HG02885 (cell line): Measurements from ENCODE around the gene CDK14.
"Not testable (repeated sequence)": the region's sequence is repeated elsewhere in the genome, so short reads cannot be mapped to it uniquely, and the experiment has no call there.

Experiments used
- ATAC-seq: cut with Tn5 transposase; IDR thresholded peaks from one replicate; pipeline ENCODE4 v1.9.1; 2021; ENCODE audit warnings: mild to moderate bottlenecking; ENCODE audit not compliant: unreplicated experiment, poor library complexity

Gene CDK14

DNA sequence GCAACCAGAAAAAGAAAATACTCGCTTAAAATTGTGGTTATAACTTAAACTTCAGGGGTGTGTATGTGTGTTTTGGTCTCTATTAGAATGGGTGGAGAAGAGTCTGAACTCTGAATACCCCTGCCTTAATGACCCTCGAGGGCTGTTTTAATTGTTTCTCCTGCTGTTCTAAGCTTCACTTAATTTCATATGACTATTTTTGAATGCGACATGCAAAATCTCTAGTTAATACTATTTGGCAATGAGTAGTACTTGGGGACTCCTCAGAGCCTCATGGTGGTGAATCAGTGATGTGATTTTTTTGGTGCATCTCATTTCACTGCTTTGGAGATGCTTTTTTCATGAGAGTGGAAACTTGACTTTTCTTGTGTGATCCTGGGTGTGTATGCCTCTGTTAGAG is 178.6 kb downstream of the CDK14 start:
- ATAC-seq: no peak

DNA sequence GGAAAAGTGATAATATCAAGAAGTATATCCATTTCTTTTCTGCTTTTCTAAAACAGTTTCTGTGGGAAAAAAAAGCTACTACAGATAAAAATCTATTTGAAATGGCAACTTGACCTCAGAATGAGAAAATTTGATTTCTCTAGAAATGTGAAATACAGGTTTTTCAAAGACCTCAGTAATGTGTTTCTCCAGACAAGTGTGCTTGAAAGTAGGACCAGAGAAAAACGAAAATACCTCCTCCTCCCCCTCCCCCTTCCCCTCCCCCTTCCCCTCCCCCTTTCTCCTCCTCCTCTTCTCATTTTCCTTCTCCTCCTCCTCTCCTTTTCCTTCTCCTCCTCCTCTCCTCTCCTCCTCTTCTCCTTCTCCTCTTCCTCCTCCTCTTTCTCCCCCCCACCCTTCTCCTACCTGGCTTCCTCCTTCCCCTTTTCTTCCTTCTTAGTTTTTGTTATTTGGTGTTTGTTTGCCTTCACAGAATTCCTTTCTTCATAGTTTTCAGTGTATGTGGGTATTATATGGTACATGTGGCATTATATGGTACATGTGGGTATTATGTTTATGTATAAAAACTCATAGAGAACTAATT is 179.4 kb downstream of the CDK14 start:
- ATAC-seq: no peak

DNA sequence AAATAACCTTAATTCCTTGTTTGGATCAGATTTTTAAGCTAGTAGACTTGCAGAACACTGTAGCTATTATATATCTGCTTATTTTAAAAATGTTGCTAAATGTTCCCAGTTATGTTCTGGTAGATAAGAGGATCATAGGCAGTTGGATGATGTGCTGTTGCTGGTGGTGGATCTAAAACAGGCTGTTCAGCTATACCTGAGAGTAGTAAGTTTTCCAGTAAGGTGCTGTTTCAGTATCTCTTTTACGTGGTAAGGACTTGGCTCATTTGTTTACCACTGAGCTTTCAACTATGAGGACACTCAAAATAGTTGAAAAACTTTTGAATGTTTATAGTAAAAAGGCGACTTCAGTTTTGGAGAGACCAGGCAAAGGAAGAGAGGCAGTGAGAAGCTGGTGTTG is 180.9 kb downstream of the CDK14 start:
- ATAC-seq: peak; percentile 95

DNA sequence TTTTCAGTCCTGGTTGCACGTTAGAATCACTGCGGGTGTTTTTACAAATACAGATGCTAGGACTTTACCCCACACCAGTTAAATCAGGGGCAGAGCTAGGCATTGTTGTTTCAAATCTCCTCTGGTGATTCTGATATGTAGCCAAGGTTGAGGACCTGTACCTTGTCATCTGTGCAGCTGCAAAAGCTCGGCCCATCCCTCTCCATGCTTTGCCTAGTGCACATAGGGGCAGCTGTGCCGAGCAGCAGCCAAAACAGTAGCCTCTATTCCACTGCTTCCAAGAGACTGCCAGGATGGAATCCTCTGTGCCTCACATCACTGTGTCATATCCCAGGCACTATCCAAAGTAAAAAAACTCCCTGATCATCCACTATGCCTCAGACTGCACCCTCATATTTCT is 181.3 kb downstream of the CDK14 start:
- ATAC-seq: peak; percentile 52

DNA sequence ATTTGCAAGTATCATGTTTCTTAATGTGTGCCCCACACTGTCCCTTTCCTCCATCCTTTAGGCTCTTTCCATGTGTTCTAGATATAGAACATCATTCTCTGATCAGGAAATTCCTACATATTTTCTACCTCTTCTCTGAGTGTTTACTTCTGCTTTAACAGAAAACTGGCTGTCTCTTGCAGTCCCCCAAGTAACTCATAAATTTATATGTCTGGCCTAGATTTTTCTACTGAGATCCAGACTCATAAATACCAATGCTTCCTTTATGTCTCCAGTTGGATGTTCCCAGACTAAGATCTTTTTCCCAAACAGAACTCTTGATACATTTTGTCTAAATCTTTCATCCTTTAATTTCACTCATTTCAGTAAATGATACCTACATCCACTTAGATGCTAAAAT is 181.8 kb downstream of the CDK14 start:
- no peak for ATAC-seq

DNA sequence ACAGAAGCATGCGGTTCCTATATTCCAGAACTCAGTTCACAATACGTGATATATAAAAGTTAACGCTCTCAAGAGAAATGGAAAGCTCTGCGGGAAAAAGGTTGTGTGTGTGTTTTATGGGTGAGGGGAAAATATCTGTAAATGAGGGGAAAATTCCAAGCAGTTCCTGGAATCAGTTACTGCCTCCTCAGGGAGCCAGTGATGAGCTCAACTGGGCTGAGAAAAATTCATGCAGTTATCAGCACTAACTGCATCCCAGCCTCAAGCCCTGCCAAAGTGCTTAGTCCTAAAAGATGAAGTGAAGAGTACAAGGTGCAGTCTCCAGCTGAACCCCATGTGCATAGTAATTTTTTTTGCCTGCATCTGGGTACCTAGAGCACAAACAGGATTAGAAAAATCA is 191.9 kb downstream of the CDK14 start:
- no peak for ATAC-seq

DNA sequence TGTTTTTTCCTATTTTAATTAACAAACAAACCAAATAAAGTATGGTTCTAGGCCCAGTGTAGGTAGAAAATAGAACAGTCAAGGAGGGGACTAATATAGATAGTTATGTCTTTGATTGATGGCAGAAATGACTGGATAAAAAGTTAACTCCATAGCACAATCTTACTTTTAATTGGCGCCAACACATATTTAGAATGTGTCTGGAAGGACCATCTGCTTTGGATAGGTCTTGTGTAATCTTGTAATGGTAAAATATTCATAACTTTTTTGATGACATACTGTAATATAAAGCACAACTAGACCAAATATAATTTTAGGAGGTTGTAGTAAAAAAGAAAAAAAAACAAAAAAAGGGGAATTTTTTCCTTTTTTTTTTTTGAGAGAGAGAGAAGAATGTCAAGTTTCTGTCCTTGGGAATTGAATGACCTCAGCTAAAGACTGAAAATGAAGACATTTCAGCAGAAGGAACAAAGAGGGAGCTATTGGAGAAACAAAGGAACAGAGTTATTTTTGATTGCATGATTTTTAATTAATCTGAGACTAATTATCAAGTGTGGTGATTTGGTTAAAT is 193.7 kb downstream of the CDK14 start:
- ATAC-seq: no peak

DNA sequence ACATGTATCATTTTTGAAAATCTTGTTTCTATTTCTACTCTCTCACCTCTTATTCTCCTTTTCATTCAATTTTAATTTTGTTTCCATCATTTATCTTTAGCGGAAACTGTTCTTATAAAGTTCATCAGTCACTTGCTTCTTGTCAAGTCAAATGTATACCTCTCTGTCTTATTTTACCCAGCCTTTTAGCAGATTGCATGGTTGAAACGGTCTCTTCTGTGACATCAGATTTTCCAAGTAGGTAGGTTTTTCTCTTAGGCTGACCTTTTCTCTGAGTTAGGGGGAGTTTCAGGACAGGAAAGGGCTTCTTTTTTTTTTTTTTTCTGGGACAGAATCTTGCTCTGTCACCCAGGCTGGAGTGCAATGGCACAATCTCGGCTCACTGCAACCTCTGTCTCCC is 195.5 kb downstream of the CDK14 start:
- ATAC-seq: no peak

DNA sequence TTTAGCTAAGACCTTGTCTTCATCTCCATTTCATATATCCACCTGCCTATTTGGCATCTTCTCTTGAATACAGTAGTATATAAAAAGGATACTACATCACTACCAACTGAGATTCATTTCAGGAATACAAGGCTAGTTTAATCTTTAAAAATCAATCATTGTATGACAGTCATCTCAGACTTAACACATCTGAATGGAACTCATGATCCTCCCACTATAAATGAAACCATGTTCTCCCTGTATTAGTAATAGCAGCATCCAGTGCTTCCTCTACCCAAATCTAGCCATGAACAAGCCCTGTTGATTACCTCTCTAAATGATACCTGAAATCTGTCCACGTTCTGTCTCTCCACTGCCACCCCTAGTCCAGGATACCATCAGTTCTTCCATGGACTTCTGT is 196.2 kb downstream of the CDK14 start:
- no peak for ATAC-seq

DNA sequence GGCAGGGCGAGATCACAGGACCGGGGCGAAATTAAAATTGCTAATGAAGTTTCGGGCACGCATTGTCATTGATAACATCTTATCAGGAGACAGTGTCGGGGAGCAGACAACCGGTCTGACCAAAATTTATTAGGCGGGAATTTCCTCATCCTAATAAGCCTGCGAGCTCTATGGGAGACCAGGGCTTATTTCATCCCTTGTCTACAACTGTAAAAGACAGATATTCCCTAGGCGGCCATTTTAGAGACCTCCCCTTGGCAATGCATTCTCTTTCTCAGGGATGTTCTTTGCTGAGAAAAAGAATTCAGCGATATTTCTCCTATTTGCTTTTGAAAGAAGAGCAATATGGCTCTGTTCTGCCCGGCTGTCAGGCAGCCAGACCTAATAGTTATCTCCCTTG is 198.1 kb downstream of the CDK14 start:
- ATAC-seq: not testable (repeated sequence)

DNA sequence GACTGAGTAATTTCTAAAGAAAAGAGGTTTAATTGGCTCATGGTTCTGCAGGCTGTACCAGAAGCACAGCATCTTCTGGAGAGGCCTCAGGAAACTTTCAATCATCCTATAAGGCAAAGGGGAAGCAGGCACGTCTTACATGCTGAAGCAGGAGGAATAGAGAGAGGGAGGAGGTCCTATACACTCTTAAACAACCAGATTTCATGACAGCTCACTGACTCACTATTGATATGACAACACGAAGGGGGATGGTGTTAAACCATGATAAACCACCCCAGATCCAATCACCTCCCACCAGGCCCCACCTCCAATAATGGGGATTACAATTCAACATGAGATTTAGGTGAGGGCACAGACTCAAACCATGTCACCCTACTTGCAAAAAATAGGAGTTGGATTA is 201.5 kb downstream of the CDK14 start:
- no peak for ATAC-seq

DNA sequence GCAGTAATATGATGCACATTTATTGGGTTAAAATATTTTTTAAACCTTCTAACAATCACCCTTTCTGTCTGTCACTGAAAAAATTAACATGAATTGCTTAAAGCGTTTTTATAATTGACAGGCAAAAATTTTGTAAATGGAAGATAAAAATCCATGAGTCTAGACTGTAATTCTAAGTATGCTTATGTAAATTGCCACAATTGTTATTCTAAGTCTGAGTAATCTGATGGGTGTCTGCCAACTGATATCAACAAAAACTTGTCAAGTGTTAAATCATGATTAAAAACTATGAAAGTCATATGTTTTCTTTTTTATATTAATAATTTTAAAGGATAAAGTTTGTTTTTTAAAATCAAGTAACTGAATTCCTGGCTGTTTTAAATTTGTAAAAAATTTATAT is 208.2 kb downstream of the CDK14 start:
- no peak for ATAC-seq

DNA sequence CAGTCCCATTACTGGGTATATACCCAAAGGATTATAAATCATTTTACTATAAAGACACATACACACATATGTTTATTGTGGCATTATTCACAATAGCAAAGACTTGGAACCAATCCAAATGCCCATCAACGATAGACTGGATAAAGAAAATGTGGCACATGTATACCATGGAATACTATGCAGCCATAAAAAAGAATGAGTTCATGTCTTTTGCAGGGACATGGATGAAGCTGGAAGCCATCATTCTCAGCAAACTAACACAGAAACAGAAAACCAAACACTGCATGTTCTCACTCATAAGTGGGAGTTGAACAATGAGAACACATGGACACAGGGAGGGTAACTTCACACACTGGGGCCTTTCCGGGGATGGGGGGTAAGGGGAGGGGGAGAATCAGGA is 219.4 kb downstream of the CDK14 start:
- ATAC-seq: not testable (repeated sequence)

DNA sequence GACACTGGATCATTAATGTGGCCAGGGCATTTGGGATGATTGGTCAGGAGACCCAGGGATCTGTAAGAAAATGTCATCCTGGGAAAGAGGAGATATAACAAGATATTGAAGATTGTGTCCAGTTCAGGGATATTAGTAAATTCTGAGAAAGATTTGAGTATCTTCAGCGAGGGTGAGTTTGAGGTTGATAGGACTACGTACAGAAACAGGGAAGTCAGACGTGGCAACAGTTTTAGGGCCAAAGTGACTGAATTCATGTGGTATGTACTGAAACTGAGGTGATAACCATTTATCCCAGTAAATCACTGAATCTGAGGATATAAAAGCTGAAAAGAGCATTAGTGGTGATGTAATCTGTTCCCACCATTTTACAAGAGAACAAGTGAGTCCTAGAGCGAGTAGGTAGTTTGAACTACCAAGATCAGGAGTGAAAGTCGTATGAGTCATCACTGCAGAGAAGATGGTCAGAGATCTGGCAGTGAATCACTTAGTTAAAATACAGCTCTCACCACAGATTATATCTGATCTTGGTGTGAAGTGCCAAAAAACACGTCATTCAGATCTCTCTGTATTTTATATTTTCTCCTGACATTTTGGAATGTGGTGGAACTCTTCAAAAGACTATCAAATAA is 220.5 kb downstream of the CDK14 start:
- ATAC-seq: peak; percentile 100

DNA sequence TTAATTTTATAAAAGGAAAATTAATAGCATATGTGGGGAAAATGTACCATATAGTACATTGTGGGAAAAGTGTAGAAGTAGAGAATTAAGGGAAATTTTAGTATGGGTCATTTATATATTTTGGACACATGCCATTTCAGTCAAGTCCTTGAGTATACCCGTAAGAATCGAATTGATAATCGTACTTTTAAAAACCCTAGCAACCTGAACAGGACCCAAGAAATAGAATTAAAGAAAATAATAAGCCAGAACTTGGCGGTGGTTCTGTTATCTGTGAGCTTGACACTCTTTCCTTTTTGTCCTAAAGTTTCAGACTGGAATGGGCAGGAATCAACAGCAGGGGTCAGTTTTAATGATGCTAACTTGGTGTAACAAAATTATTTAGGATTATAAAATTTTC is 221.0 kb downstream of the CDK14 start:
- no peak for ATAC-seq

DNA sequence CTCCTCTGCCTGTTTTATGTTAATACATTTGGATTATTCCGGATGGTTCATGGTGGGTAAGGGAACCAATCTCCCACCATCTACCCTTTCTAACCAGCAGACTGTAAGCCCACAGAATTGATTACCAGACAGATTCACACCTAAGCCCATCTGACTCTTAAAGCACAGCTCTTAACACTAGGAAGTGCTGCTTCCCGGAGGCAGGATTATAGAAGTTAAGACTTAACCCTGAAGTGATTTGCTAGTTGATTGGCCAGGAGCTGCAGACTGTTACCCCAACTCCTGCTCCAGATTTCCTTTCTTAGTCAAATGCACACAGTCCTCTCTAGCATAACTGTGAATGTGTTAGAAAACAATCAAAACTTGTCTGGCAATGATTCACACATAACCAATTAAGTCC is 221.7 kb downstream of the CDK14 start:
- no peak for ATAC-seq

DNA sequence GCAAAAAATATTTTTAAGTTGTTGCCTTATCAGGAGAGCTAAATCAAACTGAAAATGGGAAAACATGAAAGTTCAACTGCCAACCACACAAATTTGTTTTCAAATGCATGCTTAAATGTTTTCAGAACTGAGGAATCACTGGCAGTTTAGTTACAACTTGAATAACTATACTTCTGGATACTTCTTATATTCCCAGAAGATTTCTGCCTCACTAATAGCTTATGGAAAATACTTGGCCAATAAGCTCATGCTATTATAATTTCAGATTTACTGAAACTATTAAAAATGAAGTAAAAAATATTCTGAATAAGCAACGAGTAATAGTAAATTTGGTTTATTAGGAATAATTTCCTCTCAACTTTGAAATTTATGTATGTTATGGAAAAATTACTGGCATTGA is 222.2 kb downstream of the CDK14 start:
- no peak for ATAC-seq

DNA sequence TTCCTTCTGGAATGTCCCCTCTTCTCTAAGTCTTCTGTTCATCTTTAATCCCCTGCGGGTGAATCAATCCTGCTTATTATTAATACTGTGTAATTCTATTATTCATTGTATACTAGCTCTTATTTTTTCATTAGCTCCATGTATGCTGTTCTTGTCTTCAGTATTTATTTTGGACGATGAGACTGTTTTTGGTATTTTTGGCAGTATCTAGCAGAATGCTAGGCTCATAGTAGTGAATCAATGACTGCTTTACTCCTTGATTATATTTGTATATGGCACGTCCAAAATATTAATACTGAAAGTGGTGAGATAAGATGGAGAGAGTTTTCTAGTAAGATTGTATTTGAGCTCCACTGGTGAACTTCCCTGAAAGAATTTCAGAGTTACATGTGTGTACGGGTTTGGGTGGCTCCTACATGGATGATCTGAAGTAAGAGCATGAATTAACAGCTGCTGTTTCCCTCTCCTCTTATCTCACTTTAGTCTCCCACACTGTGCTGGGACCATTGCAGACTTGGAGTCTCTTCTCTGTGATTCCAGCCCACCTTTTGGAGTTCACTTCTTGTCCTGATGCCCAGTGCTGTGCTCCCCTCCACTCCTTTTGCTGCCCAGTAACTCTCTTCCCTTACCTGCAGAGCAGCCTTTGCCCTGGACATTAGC is 226.0 kb downstream of the CDK14 start:
- no peak for ATAC-seq

DNA sequence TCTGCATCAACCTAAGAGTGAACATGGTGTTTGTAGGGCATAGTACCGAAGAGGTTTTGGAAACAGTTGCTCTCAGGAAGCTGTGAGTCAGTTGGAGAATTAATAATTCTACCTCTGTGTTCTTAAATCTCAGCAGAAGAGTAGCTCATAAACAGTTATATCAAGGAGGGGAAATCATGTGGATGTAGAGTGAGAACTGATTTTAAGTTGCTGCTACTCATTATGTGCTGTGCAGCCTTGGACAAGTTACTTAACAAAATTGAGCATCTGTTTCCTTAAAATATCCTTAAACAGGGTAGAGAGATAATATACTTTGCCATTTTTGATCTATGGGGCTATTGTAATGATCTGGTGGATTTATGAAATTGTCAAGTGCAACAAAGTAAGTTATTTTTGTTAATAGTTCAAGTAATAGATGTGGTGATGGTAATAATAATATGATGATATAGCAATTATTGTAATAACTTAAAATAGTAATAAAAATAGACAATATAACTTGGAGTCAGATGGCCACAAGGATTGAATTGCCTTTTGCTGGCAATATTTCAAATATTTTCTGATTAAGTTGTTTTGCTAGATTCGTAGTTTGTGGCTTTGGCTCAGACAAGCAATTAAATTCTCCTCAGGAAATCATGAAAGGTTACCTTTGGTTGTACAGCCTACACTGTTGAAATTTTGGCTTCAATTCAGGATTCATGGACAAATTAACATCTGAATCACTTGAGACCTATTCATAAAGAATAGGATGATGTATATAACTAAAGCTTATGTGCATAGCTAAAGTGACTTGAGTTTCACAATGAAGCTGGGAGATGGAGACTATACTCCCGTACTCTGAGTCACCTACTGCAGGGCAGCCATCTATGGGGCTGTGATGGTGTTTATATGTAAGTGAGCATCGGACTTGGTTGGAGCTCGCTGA is 228.5 kb downstream of the CDK14 start:
- no peak for ATAC-seq

DNA sequence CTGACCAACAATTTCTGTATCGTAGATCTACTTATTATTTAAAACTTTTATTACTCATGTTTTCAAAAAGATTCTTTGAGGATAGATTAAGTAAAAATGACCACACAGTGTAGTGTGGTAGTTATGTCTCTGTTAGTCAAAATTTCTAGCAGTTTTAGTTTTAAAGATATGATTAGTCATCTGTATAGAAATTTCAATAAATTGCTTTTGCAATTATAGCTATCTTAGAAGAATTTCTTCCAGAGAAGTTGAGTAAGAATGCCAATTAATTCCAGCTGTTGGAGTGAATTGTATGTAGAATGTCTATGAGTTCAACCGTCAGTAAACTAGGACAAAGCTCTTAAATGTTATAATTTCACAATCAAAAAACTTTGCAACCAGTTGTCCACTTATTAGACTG is 229.7 kb downstream of the CDK14 start:
- ATAC-seq: no peak

DNA sequence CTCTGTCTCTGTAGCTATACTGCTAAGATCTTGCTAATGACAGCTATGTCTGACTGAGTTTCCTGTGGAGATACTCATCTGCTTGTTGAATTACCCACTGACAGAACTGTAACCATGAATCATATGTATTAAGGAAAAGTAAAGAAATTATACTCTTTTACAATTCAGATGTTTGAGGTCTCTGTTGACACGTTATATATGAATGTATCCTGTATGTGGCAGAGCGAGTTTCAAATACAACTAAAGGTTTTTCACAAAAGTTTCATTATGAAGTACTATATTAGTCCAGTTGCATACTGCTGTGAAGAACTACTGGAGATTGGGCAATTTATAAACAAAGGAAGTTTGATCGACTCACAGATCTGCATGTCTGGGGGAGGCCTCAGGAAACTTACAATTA is 232.5 kb downstream of the CDK14 start:
- ATAC-seq: no peak
